RWPE2 (cell line): ENCODE results near the gene BTBD9.

Source experiments
- ATAC-seq: fragments of 200-7000 bp; cut with Tn5 transposase; 3 replicates; pipeline ENCODE4 v1.9.1; 2021; ENCODE audit warnings: low read depth
- DNase-seq: peaks from one replicate; pipeline ENCODE4 v3.0.0-alpha.2; 2020; ENCODE audit warnings: low spot score
- H3K27ac ChIP-seq: fragments of 450-650 bp; 2 replicates; pipeline ENCODE4 v1.5.1; 2017; ENCODE audit warnings: mild to moderate bottlenecking; ENCODE audit not compliant: poor library complexity, severe bottlenecking
- H3K27me3 ChIP-seq: fragments of 250-450 bp; sonication (Bioruptor Pico); 2 replicates; pipeline ENCODE4 v1.5.1; 2021; ENCODE audit warnings: mild to moderate bottlenecking, moderate library complexity; ENCODE audit not compliant: insufficient read depth, poor library complexity, severe bottlenecking
- H3K36me3 ChIP-seq: fragments of 250-450 bp; sonication (Bioruptor Pico); 2 replicates; pipeline ENCODE4 v1.5.1; 2020; ENCODE audit warnings: low read depth, mild to moderate bottlenecking, moderate library complexity
- H3K4me1 ChIP-seq: fragments of 250-450 bp; sonication (Bioruptor Pico); 2 replicates; pipeline ENCODE4 v1.5.1; 2021; ENCODE audit warnings: mild to moderate bottlenecking, moderate library complexity; ENCODE audit not compliant: insufficient read depth, poor library complexity, severe bottlenecking
- H3K4me3 ChIP-seq: fragments of 250-450 bp; sonication (Bioruptor Pico); 2 replicates; pipeline ENCODE4 v1.5.1; 2021; ENCODE audit warnings: mild to moderate bottlenecking, moderate library complexity; ENCODE audit not compliant: severe bottlenecking
- H3K9me3 ChIP-seq: fragments of 250-450 bp; sonication (Bioruptor Pico); 2 replicates; pipeline ENCODE4 v1.5.1; 2021; ENCODE audit warnings: mild to moderate bottlenecking, moderate library complexity; ENCODE audit not compliant: severe bottlenecking
- CTCF ChIP-seq: fragments of 450-650 bp; IDR thresholded peaks from one replicate; pipeline ENCODE4 v1.5.1; 2017; ENCODE audit warnings: mild to moderate bottlenecking, moderate library complexity; ENCODE audit not compliant: poor library complexity, severe bottlenecking

Gene BTBD9

DNA sequence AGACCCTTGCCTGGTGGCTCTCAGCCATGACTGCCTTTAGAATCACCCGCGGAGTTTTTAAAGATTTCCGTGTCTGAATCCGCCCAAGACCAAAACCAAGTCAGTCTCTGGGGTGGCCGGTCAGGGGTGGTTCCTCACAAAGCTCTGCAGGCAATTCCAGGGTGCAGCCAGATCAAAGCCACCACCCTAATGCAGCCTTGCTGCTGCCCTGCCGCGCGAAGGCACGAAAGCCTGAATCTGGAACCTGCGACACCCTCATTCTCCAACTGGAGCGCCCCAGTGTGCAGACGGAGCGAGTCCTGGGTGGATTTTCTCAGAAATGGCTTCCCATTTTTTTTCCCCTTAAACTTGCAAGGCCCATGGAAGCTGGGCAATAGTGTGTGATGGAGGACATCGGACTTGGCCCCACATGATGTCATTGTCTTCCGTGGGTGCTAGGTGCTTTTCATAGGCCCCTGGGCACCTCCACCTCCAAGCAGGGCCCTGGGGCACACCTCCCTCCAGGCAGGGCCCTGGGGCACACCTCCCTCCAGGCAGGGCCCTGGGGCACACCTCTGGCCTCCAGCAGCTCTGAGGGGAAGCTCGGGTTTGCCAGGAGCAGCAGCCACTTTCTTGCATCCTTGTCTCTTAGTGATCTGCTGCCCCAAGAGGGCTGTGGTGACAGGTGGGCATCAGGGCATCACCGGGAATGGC, 477.1 kb downstream of the BTBD9 start:
- Histone ChIP-seq H3K27ac (no peak overlapping the region), H3K4me1 (no peaks in the 10 kb centered on the region), H3K9me3 (no peaks in the 10 kb centered on the region), H3K4me3 (no peak overlapping the region), H3K36me3 (no peaks in the 10 kb centered on the region), H3K27me3 (no peaks in the 10 kb centered on the region)
- DNase-seq (no peak), ATAC-seq (no peak)
- TF ChIP-seq CTCF, result no peak

DNA sequence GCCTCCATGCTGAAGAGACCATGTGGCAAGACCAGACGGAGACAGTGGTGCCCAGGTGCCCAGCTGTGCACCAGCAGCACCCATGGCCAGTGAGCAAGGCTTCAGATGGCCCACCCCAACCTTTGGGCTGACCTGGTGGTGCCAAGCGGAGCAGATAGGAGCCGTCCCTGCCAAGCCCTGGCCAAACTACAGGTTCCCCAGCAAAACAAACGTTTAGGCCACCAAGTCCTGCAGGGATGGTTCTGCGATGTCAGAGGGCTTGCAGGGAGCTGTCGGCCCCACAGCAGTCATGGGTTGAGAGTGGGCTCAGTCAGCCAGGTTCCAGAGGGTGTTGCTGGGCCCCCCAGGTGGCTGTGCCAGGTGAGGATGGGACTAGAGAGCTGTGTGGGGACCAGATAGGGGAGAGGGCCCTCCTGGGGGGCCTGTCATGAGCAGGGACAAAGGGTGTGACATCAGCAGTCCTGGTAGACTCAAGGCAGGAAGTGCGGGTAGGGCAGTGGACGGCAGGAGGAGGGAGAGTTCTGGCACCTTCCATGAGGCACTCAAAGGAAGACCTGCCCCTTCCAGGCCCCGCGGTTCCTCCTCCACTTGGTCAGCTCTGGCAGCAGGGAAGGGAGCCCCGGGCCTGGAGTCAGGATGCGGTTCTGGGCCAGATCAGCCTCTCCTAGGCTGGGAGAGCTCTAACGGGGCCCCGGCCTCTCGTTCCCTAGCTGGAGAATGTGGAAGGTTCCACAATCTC, 477.8 kb downstream of the BTBD9 start:
- H3K4me3 ChIP-seq, result no peak overlapping the region
- TF ChIP-seq CTCF, result no peak
- no peaks in the 10 kb centered on the region for H3K36me3 ChIP-seq
- DNase-seq (no peak), ATAC-seq (no peak)
- no peaks in the 10 kb centered on the region for H3K9me3 ChIP-seq
- no peaks in the 10 kb centered on the region for H3K4me1 ChIP-seq
- no peak overlapping the region for H3K27ac ChIP-seq
- no peaks in the 10 kb centered on the region for H3K27me3 ChIP-seq

DNA sequence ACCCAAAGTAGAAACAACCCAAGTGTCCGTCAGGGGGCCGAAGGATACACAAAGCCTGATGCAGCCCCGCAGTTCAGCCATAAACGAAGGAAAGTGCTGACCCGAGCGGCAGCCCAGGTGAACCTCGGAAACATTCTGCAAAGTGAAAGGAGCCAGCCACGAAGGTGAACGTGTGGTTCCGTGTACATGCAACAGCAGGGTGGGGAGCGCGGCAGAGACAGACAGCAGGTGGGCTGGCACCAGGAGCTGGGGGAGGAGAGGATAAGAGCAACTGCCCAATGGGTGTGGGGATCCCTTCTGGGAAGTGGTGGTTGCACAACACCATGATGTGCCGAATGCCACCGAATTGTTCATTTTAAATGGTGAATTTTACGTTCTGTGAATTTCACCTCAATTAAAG, 478.4 kb downstream of the BTBD9 start:
- no peaks in the 10 kb centered on the region for H3K4me1 ChIP-seq
- H3K27me3 ChIP-seq, result no peaks in the 10 kb centered on the region
- H3K36me3 ChIP-seq, result no peaks in the 10 kb centered on the region
- no peak for TF ChIP-seq CTCF
- H3K27ac ChIP-seq, result no peak overlapping the region
- no peak overlapping the region for H3K4me3 ChIP-seq
- DNase-seq, result no peak
- no peak for ATAC-seq
- H3K9me3 ChIP-seq, result no peaks in the 10 kb centered on the region

DNA sequence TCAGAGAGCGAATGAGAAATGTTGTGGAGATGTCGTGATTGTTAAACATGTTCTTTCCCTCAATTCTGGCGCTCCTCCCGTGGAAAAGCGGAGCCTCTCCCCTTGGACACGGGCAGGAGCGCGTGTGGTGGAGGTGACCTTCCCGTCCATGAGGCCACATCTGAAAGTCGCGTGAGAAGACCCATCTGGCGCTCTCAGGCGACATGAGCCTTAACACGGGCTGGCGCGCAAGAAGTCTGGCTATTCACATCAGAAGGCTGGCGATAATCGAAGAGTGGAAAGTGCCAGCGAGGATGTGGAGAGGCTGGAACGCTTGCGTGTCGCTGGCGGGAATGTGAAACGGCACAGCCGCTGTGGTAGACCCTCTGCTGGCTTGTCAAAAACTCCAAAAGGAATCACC, 478.9 kb downstream of the BTBD9 start:
- no peak for TF ChIP-seq CTCF
- no peak for ATAC-seq
- Histone ChIP-seq H3K4me1 (no peaks in the 10 kb centered on the region), H3K27ac (no peak overlapping the region), H3K4me3 (no peak overlapping the region), H3K36me3 (no peaks in the 10 kb centered on the region), H3K9me3 (no peaks in the 10 kb centered on the region), H3K27me3 (no peaks in the 10 kb centered on the region)
- no peak for DNase-seq

DNA sequence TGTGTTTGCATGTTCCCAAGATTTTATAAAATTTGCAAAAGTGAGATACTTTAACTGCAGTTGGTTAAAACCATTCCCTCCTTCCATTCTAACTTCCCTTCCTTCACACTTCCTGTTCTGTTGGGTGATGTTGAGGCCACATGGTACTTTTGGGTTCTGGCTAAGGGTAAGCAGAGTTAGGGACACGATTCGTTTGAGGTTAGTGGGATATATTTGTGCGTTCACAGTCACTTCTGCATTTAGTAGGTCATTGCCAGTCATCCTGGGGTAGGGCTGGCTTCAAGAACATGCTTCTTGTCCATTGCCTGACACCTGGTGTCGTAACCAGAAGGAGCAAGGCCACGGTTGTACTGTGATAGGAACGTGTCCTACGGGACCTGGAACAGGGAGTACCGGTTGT, 480.1 kb downstream of the BTBD9 start:
- Histone ChIP-seq H3K36me3 (no peaks in the 10 kb centered on the region), H3K4me3 (no peak overlapping the region), H3K27me3 (no peaks in the 10 kb centered on the region), H3K9me3 (no peaks in the 10 kb centered on the region), H3K27ac (no peak overlapping the region), H3K4me1 (peaks cover 3% of the 10 kb centered on the region)
- TF ChIP-seq CTCF, result no peak
- ATAC-seq (no peak), DNase-seq (no peak)
